ENCODE results near the gene TSPAN8.
"Not testable (repeated sequence)": the region's sequence is repeated elsewhere in the genome, so short reads cannot be mapped to it uniquely, and the experiment has no call there.

TSPAN8 gene

DNA sequence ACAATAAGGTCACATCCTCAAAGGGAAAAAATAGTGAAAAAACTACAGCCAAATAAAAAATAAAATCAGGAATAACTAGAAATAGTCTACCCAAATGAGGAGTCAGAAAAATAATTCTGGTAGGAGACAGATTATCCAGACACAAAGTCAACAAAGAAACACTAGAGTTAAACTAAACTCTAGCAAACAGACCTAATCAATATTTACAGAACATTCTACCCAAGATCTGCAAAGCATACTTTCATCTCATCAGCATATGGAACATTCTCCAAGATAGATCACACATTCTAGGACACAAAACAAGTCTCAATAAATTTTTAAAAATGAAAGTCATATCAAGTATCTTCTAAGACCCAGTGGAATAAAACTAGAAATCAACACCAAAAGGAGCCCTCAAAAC, 20.4 kb upstream of the TSPAN8 start:
- no peaks in the 10 kb centered on the region for H3K27me3 Mint-ChIP-seq
- no peak overlapping the region for H3K27ac Mint-ChIP-seq
- no peak overlapping the region for H3K4me3 Mint-ChIP-seq
- peaks cover 2% of the 10 kb centered on the region for H3K36me3 Mint-ChIP-seq (ENCODE audit: insufficient read depth)
- H3K9me3 Mint-ChIP-seq: peaks cover 4 to 20% of the 10 kb centered on the region in 2 donors
- DNase-seq (no peak), ATAC-seq (replicated peaks) (no peak)
- H3K4me1 Mint-ChIP-seq (ENCODE audit: low read depth in 2 of 2): no peaks in the 10 kb centered on the region

DNA sequence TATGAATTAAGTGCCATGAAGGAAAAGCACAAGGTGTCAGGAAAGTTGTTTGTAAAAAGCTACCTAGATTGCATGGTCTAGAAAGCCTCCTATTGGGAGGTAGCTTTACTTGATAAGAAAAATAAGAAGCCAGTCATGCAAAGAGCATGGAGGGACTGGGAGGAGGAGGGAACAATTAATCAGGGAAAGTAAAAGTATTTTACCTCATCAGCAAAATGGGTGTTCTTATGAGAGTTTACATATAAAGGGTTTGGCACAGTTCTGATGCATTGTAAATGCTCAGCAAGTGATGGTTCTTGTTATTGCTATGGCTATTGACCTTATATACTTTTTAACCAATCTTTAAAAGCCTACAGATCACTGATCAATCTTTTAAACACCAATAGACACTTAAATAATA, 17.0 kb upstream of the TSPAN8 start:
- peaks cover 4 to 20% of the 10 kb centered on the region in 2 donors for H3K9me3 Mint-ChIP-seq
- H3K4me1 Mint-ChIP-seq (ENCODE audit: low read depth in 2 of 2): no peaks in the 10 kb centered on the region
- H3K27ac Mint-ChIP-seq: no peak overlapping the region
- no peak for ATAC-seq (replicated peaks)
- H3K36me3 Mint-ChIP-seq (ENCODE audit: insufficient read depth): peaks cover 2% of the 10 kb centered on the region
- no peak for DNase-seq
- H3K27me3 Mint-ChIP-seq: no peaks in the 10 kb centered on the region
- H3K4me3 Mint-ChIP-seq: no peak overlapping the region

DNA sequence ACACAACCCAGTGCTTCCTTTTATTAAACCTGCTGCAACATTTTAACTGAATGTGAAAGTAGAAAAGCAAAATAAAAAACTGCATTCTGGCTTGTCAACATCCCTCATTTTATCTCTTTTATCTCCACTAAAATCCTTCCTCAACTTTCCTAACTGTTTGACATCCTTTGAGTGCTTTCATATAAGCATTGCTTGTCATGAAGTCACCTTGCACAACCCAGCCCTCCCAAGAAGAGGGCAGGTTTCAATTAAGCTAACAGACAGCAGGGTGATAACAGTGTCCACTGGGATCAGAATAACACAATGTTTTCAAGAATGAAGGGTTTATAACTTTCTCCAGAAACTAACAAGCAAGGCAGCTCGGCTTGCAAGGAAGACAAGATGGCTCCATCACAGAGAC, 16.3 kb upstream of the TSPAN8 start:
- DNase-seq (no peak), ATAC-seq (replicated peaks) (no peak)
- Mint-ChIP-seq H3K4me3 (no peak overlapping the region), H3K36me3 (ENCODE audit: insufficient read depth) (peaks cover 2% of the 10 kb centered on the region), H3K27me3 (no peaks in the 10 kb centered on the region), H3K9me3 (peaks cover 7 to 24% of the 10 kb centered on the region in 2 donors), H3K27ac (no peak overlapping the region), H3K4me1 (ENCODE audit: low read depth in 2 of 2) (no peaks in the 10 kb centered on the region)

DNA sequence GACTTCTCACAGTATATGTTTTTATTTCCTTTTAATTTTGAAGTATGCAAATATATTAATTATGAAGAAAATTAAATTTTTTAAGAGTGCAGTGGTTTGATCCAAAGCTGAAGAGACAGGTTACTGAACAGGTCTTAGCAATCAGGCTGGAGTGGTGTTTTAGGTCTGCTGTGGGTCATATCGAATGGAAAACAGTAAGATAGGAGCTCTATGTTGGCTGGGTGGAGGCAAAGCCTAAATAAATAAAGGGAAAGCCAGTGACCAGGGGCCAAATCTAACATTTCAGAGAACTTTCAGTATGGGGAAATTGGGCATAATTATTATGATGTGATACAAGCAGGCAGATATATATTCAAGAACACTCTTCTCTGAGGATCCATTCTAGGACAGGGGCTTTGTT, 12.7 kb upstream of the TSPAN8 start:
- Mint-ChIP-seq H3K4me3 (no peak overlapping the region), H3K27ac (no peak overlapping the region), H3K4me1 (ENCODE audit: low read depth in 2 of 2) (no peaks in the 10 kb centered on the region), H3K36me3 (ENCODE audit: insufficient read depth) (no peaks in the 10 kb centered on the region), H3K27me3 (no peaks in the 10 kb centered on the region), H3K9me3 (peaks cover 10 to 19% of the 10 kb centered on the region in 2 donors)
- DNase-seq: no peak
- no peak for ATAC-seq (replicated peaks)

DNA sequence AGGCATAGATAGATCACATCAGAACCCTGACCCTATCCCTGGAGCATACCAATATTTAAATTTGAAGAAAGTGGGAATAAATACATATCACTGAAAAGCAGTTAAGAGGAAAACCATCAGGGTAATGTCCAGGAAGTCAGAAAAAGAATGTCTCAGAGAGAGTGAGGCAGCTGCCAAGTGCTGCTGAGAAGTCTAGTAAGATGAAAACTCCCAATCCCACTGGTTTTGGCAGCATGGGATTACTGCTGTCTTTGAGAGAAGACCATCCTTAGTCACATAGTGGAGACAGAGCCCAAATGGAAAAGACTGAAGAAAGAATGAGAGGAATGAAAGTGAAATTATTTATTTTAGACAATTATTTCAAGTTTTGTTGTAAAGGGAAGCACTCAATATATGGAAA, 11.5 kb upstream of the TSPAN8 start:
- no peaks in the 10 kb centered on the region for H3K36me3 Mint-ChIP-seq (ENCODE audit: insufficient read depth)
- H3K27me3 Mint-ChIP-seq: no peaks in the 10 kb centered on the region
- no peak overlapping the region for H3K4me3 Mint-ChIP-seq
- H3K4me1 Mint-ChIP-seq (ENCODE audit: low read depth in 2 of 2): no peaks in the 10 kb centered on the region
- ATAC-seq (replicated peaks): no peak
- DNase-seq: no peak
- no peak overlapping the region for H3K27ac Mint-ChIP-seq
- H3K9me3 Mint-ChIP-seq: peaks cover 12 to 23% of the 10 kb centered on the region in 2 donors

DNA sequence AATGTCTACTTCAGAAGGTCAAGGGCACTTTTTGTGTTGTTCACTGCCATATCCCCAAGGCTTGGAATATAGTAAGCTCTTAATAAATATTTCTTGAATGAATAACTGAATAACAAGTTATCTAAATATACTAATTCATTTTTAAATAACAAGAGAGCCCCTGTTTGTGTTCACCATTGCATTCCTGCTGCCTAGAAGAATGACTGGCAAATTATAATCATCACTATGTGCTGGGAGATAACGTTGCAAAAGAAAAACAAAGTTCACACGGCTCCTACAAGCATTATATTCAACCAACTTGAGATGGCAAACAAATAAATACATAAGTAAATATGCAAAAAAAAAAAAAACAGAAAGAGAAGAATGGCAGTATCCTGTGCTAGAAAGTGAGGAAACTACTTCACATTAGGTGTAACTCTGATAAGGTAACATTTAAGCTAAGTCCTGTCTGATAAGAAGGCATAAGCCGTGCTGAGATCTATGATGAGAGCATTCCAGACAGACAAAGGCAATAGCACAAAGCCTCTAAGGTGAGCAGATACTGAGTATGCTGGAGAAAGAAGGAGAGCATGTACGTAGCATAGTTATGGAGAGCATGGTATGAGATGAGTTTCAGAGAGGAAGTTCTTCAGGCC, 9.2 kb upstream of the TSPAN8 start:
- Mint-ChIP-seq H3K4me3 (no peak overlapping the region), H3K27ac (no peak overlapping the region), H3K36me3 (ENCODE audit: insufficient read depth) (no peaks in the 10 kb centered on the region), H3K27me3 (no peaks in the 10 kb centered on the region), H3K4me1 (ENCODE audit: low read depth in 2 of 2) (no peaks in the 10 kb centered on the region), H3K9me3 (peaks cover 12 to 23% of the 10 kb centered on the region in 2 donors)
- DNase-seq (no peak), ATAC-seq (replicated peaks) (no peak)

GRCh38 chr12:71166280-71166679, 8.5 kb upstream of the TSPAN8 start:
- no peaks in the 10 kb centered on the region for H3K4me1 Mint-ChIP-seq (ENCODE audit: low read depth in 2 of 2)
- DNase-seq: no peak
- ATAC-seq (replicated peaks): no peak
- H3K36me3 Mint-ChIP-seq (ENCODE audit: insufficient read depth): no peaks in the 10 kb centered on the region
- no peak overlapping the region for H3K4me3 Mint-ChIP-seq
- H3K27ac Mint-ChIP-seq: no peak overlapping the region
- H3K27me3 Mint-ChIP-seq: no peaks in the 10 kb centered on the region
- H3K9me3 Mint-ChIP-seq: peaks cover 14 to 23% of the 10 kb centered on the region in 2 donors

DNA sequence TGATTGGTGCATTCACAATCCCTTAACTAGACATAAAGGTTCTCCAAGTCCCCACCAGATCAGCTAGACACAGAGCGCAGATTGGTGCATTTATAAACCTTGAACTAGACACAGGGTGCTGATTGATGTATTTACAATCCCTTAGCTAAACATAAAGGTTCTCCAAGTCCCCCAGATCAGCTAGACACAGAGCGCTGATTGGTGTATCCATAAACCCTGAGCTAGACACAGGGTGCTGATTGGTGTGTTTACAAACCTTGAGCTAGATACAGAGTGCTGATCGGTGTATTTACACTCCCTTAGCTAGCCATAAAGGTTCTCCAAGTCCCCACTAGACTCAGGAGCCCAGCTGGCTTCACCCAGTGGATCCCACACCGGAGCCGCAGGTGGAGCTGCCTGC, 8.0 kb upstream of the TSPAN8 start:
- H3K4me1 Mint-ChIP-seq (ENCODE audit: low read depth in 2 of 2); H3K27ac Mint-ChIP-seq; H3K27me3 Mint-ChIP-seq; H3K4me3 Mint-ChIP-seq; ATAC-seq (replicated peaks); H3K36me3 Mint-ChIP-seq (ENCODE audit: insufficient read depth); DNase-seq: not testable (repeated sequence)
- H3K9me3 Mint-ChIP-seq: peaks cover 14 to 23% of the 10 kb centered on the region in 2 donors

GRCh38 chr12:71164568-71165197, 6.9 kb upstream of the TSPAN8 start:
- Mint-ChIP-seq H3K4me1 (ENCODE audit: low read depth in 2 of 2) (no peaks in the 10 kb centered on the region), H3K27ac (no peak overlapping the region), H3K4me3 (no peak overlapping the region), H3K36me3 (ENCODE audit: insufficient read depth) (no peaks in the 10 kb centered on the region), H3K9me3 (peaks cover 12 to 30% of the 10 kb centered on the region in 2 donors), H3K27me3 (no peaks in the 10 kb centered on the region)
- no peak for ATAC-seq (replicated peaks)
- no peak for DNase-seq

GRCh38 chr12:71164166-71164565, 6.4 kb upstream of the TSPAN8 start:
- DNase-seq (no peak), ATAC-seq (replicated peaks) (no peak)
- Mint-ChIP-seq H3K27ac (no peak overlapping the region), H3K4me3 (no peak overlapping the region), H3K9me3 (peaks cover 10 to 26% of the 10 kb centered on the region in 2 donors), H3K36me3 (ENCODE audit: insufficient read depth) (no peaks in the 10 kb centered on the region), H3K27me3 (no peaks in the 10 kb centered on the region), H3K4me1 (ENCODE audit: low read depth in 2 of 2) (no peaks in the 10 kb centered on the region)

GRCh38 chr12:71162832-71163763, 5.3 kb upstream of the TSPAN8 start:
- Mint-ChIP-seq H3K27me3 (no peaks in the 10 kb centered on the region), H3K27ac (no peak overlapping the region), H3K4me3 (no peak overlapping the region), H3K36me3 (ENCODE audit: insufficient read depth) (no peaks in the 10 kb centered on the region), H3K9me3 (peaks cover 9 to 24% of the 10 kb centered on the region in 2 donors), H3K4me1 (ENCODE audit: low read depth in 2 of 2) (no peaks in the 10 kb centered on the region)
- ATAC-seq (replicated peaks) (no peak), DNase-seq (no peak)

- no peak overlapping the region for H3K27ac Mint-ChIP-seq
- ATAC-seq (replicated peaks) (no peak), DNase-seq (no peak)
- H3K9me3 Mint-ChIP-seq: peaks cover 4 to 12% of the 10 kb centered on the region in 2 donors
- H3K4me3 Mint-ChIP-seq: no peak overlapping the region
- H3K36me3 Mint-ChIP-seq (ENCODE audit: insufficient read depth): no peaks in the 10 kb centered on the region
- H3K27me3 Mint-ChIP-seq: no peaks in the 10 kb centered on the region
- no peaks in the 10 kb centered on the region for H3K4me1 Mint-ChIP-seq (ENCODE audit: low read depth in 2 of 2)
These were observed 3.8 kb upstream of the TSPAN8 start for GRCh38 chr12:71161591-71161990.

GRCh38 chr12:71160585-71160984, 2.8 kb upstream of the TSPAN8 start:
- no peaks in the 10 kb centered on the region for H3K4me1 Mint-ChIP-seq (ENCODE audit: low read depth in 2 of 2)
- H3K27me3 Mint-ChIP-seq: no peaks in the 10 kb centered on the region
- DNase-seq (no peak), ATAC-seq (replicated peaks) (no peak)
- no peak overlapping the region for H3K27ac Mint-ChIP-seq
- no peak overlapping the region for H3K4me3 Mint-ChIP-seq
- no peaks in the 10 kb centered on the region for H3K36me3 Mint-ChIP-seq (ENCODE audit: insufficient read depth)
- peaks cover 4 to 12% of the 10 kb centered on the region in 2 donors for H3K9me3 Mint-ChIP-seq

DNA sequence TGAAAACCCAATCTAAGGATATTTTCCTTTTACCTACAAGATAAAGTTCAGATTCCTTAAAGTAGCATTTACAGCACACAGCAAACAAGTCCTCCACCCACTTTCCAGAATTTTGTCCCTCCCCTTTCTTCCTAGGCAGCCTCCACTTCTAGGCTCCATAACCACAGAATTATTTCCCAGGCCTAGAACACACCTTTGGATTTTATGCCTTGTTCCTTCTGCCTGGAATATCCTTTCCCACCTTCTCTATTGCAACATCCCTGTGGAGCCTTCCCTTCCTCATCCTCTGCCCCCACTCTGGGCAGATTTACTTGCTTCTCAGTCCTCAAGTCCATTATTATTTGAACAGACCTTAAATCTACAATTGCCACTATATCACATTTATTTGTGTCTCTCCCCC, 2.1 kb upstream of the TSPAN8 start:
- no peak overlapping the region for H3K27ac Mint-ChIP-seq
- H3K4me1 Mint-ChIP-seq (ENCODE audit: low read depth in 2 of 2): no peaks in the 10 kb centered on the region
- no peak overlapping the region for H3K4me3 Mint-ChIP-seq
- peaks cover 2 to 7% of the 10 kb centered on the region in 2 donors for H3K9me3 Mint-ChIP-seq
- no peaks in the 10 kb centered on the region for H3K27me3 Mint-ChIP-seq
- H3K36me3 Mint-ChIP-seq (ENCODE audit: insufficient read depth): no peaks in the 10 kb centered on the region
- ATAC-seq (replicated peaks) (no peak), DNase-seq (no peak)
